Measurements from ENCODE around the gene RTTN. TPM values are rescaled to one million over a fixed set of nuclear protein-coding genes. Genes with fewer than 3 reads are reported as not detected.

The RTTN gene
- total RNA-seq, 4 donors from 2014 or later = 10.8 to 58.1 (median 22.4) TPM

GRCh38 chr18:70190529-70190928 lies 15.0 kb downstream of the RTTN start:
- Histone ChIP-seq H3K36me3 (no peaks in the 10 kb centered on the region), H3K27ac (no peak overlapping the region), H3K9me3 (no peaks in the 10 kb centered on the region), H3K4me3 (no peak overlapping the region), H3K4me1 (no peaks in the 10 kb centered on the region), H3K27me3 (no peaks in the 10 kb centered on the region)
- no peak for TF ChIP-seq POLR2A (IDR thresholded peaks at IDR 0.05)
- TF ChIP-seq CTCF (IDR thresholded peaks at IDR 0.05) = no peak
- intact Hi-C loops (cut with DNase I; ENCODE audit: low total_unique reads) = no loop called here
- DNase-seq = no peak

GRCh38 chr18:70188113-70188512 lies 17.4 kb downstream of the RTTN start:
- TF ChIP-seq POLR2A (IDR thresholded peaks at IDR 0.05) (no peak), CTCF (IDR thresholded peaks at IDR 0.05) (no peak)
- no peaks in the 10 kb centered on the region for H3K27me3 ChIP-seq
- intact Hi-C loops (cut with DNase I; ENCODE audit: low total_unique reads) = no loop called here
- no peaks in the 10 kb centered on the region for H3K9me3 ChIP-seq
- no peak for DNase-seq
- H3K27ac ChIP-seq = no peak overlapping the region
- no peaks in the 10 kb centered on the region for H3K4me1 ChIP-seq
- H3K36me3 ChIP-seq = no peaks in the 10 kb centered on the region
- H3K4me3 ChIP-seq = no peak overlapping the region

GRCh38 chr18:70183441-70183840 lies 22.0 kb downstream of the RTTN start:
- intact Hi-C loops (cut with DNase I; ENCODE audit: low total_unique reads) = no loop called here
- Histone ChIP-seq H3K4me1 (no peaks in the 10 kb centered on the region), H3K27me3 (no peaks in the 10 kb centered on the region), H3K27ac (no peak overlapping the region), H3K36me3 (no peaks in the 10 kb centered on the region), H3K9me3 (no peaks in the 10 kb centered on the region), H3K4me3 (no peak overlapping the region)
- TF ChIP-seq CTCF (IDR thresholded peaks at IDR 0.05) = no peak
- TF ChIP-seq POLR2A (IDR thresholded peaks at IDR 0.05) = no peak
- no peak for DNase-seq

- DNase-seq = no peak
- H3K9me3 ChIP-seq = no peaks in the 10 kb centered on the region
- H3K27ac ChIP-seq = no peak overlapping the region
- no peak overlapping the region for H3K4me3 ChIP-seq
- no peaks in the 10 kb centered on the region for H3K4me1 ChIP-seq
- intact Hi-C loops (cut with DNase I; ENCODE audit: low total_unique reads) = no loop called here
- no peaks in the 10 kb centered on the region for H3K27me3 ChIP-seq
- no peaks in the 10 kb centered on the region for H3K36me3 ChIP-seq
- TF ChIP-seq CTCF (IDR thresholded peaks at IDR 0.05) (no peak), POLR2A (IDR thresholded peaks at IDR 0.05) (no peak)
Observed at GRCh38 chr18:70182548-70182947, 22.9 kb downstream of the RTTN start.

GRCh38 chr18:70181725-70182124 lies 23.8 kb downstream of the RTTN start:
- Histone ChIP-seq H3K36me3 (no peaks in the 10 kb centered on the region), H3K27ac (no peak overlapping the region), H3K27me3 (no peaks in the 10 kb centered on the region), H3K4me1 (no peaks in the 10 kb centered on the region), H3K4me3 (no peak overlapping the region), H3K9me3 (no peaks in the 10 kb centered on the region)
- DNase-seq = no peak
- TF ChIP-seq CTCF (IDR thresholded peaks at IDR 0.05) = no peak
- TF ChIP-seq POLR2A (IDR thresholded peaks at IDR 0.05) = no peak
- intact Hi-C loops (cut with DNase I; ENCODE audit: low total_unique reads) = no loop called here

Data from uterus (tissue), 4 donors.